Hematopoietic multipotent progenitor cell treated with erythropoietin and hydrocortisone succinate and interleukin-3 and kit ligand, for 8 days (in vitro differentiated cells): ENCODE measurements around the gene NACC2.

Experiments
- DNase-seq: peaks from one replicate; pipeline ENCODE4 v3.0.0-alpha.2; 2015

The NACC2 gene

DNA sequence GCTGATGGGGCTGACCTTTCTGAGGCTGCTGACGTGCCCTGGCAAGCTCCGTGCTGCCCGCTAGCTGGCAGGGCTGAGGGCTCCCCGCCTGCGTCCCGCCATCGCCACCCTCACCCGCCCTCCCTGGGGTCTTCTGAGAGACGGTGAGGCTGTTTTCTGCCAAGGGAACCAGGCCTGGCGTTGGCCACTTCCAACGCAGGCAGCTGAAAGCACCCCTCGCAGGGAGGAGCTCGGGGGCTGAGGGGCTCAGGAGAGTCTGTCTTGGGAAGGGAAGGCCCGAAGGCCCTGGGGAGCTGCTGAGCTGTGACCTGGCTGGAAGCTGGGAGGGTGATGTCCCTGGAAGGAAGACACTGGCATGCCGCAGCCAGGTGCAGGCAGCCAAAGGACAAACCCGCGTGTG is 33.3 kb upstream of the NACC2 start:
- DNase-seq, result no peak

DNA sequence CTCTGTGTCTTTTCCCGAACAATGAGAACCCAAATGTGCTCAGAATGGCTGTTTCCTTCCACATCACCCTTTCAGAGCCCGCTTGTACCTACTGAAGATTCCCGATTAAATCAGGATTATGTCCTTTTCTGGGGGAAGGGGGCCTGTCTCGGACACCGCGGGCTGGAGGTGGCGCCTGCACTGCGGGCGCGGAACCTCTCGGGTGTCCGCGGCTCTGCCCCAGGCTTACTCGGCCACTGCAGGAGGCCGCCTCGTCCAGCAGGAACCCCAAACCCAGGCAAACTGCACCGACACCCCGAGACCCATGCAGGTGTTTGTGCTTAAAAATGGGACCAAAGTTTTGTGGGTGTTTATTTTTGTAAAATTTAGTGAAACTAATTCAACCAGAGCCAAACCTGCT is 32.2 kb upstream of the NACC2 start:
- DNase-seq, result no peak

DNA sequence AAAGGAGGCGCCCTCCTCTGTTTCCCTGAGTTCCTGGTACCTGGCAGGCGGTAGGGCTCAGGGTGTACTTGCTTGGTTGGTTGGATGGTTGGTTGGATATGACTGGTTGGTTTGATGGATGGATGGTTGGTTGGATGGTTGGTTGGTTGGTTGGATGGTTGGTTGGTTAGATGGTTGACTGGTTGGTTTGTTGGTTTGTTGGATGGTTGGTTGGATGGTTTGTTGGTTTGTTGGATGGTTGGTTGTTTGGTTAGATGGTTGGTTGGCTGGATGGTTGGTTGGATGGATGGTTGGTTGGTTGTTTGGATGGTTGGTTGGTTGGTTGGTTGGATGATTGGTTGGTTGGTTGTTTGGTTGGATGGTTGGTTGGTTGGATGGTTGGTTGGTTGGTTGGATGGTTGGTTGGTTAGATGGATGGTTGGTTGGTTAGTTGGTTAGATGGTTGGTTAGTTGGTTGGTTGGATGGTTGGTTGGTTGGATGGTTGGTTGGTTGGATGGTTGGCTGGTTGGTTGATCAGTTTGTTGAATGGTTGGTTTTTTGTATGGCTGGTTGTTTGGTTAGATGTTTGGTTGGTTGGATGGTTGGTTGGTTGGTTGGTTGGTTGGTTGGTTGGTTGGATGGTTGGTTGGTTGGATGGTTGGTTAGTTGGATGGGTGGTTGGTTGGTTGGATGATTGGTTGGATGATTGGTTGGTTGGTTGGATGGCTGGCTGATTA is 30.0 kb upstream of the NACC2 start:
- no peak for DNase-seq

DNA sequence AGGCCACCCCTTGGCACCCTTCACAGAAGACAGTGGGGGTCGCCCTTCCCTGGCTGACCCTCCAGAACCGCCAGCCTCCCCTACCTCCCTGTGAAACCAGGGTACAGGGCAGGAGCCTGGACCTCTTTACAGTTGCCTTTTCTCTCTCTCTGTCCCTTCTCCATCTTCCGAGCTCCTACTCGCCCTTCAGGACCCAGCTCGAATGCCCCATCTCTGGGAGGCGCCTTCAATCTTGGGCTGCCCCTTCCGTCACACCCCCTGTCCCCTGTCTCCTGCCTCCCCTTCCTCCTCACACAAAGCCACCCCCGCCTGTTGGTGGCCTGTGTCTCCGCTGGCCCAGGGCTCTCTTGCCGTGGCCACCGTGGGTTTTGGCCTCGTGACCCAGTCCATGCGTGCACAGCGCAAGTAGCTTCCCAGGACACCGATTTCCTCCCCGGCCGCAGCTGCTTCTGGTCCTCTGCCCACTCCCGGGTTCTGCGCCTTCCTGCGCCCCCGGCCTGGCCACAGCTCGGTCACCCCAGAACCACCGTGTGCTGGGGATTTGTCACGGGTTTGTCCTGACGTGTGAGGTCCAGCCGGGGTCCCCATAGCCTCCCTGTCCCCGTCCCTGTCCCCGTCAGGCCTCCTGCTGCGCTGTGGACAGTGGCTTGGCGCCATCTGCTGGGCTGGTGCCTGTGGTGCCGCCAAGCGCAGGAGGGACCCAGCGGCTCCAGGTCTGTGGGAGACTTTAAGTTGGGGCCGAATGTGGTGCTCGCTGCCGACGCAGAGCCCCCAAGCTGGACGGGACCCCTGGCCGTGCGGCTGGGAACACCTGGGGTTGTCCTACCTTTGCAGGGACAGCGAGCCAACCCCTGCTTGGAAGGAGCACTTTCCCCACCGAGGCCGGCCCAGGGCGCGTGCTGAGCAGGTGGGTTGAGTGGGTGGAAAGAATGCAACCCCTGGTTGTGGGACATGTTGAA is 27.6 kb upstream of the NACC2 start:
- peak; percentile 73 for DNase-seq

DNA sequence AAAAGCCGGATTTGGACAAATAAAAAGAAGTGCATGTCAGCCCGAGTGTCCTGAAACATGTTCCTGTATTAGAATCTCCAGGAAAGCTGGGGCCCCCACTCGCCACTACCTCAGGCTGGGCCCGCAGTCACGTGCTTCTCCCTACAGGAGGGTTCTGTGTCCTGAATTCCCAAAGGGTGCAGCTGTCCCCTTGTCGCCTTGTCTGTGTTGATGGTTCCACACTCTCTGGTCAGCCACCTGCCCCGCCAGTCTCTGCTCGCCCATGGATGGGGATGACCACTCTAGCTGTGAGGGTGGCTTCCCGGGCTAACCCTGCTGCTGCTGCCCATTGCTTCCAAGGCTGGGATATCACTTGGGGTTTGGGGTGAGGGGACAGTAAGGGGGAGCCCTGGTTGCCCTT is 26.7 kb upstream of the NACC2 start:
- no peak for DNase-seq

DNA sequence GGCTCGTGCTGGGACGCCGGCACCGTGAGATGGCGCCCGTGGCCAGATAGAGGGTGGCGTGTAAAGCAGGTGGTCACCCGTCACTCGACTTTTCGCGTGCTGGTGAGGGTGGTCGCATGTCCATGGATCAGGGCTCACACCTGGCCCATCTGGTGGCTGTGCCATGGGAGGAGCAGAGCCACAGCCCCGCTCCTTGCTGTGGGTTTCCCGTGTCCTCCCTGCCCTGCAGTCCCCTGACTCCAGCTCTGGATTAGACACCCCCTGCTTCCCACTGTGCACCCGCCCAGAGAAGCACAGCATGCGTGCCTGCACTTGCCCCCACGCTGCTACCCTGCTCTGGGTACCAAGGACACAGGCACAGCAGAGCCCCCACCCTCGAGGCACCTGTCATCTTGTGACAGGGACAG is 25.4 kb upstream of the NACC2 start:
- no peak for DNase-seq

DNA sequence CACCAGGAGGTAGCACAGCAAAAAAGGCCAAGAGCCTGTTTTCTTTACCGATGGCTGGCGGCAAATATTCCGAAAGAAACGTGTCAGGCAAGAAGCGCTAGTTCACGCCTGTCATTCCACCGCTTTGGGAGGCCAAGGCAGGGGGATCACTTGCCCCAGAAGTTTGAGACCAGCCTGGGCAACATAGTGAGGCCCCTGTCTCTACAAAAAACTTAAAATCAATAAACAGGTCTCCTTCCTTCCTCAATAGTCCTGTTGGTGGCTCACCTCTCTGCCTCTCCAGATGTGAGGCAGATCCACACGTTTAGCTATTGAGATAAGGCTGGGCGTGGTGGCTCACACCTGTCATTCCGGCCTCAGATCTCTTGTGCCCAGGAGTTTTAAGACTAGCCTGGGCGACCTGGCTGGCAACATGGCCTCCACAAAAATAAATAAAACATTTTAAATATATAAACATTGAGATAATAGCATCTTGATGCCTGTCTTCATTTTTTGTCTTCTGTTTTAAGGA is 24.8 kb upstream of the NACC2 start:
- DNase-seq, result peak; percentile 55

DNA sequence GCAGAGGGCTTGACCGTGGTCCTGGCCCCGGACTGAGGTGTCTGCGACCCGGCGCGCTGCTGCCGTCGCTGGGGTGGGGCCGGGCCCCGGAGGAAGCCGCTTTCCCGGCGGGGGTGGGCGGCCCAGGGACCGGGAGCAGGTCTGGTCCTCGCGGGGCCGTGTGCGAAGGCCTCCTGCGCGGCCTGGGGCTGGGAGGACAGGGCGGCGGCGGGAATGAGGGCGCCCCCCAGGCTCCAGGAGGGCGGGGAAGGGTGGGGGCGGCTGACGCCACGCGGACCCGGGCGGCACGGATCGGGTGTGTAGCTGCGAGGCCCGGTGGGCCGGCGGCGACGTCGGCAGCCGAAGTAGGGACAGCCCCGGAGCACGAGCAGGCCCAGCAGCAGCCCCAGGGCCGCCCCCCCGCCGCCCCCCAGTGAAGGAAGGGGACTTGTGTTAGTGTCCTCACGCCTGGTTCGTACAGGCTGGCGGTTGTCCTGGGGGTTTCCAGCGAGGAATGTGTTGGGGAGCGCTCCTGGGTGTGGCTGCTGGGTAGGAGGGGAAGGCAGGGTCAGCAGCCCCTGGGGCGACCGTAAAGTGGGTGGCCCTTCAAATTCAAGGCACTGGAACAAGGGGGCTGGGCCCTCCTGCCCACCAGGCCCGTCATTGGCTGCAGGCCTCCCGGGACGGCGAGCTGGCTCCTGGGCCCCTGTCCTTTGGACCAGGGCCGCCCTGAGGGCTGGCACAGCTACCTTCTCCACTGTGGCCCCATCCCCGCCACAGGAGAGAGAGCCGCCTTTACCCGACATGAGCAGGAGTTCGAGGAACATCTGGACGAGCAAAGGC is 24.2 kb upstream of the NACC2 start:
- DNase-seq, result peak; percentile 61

DNA sequence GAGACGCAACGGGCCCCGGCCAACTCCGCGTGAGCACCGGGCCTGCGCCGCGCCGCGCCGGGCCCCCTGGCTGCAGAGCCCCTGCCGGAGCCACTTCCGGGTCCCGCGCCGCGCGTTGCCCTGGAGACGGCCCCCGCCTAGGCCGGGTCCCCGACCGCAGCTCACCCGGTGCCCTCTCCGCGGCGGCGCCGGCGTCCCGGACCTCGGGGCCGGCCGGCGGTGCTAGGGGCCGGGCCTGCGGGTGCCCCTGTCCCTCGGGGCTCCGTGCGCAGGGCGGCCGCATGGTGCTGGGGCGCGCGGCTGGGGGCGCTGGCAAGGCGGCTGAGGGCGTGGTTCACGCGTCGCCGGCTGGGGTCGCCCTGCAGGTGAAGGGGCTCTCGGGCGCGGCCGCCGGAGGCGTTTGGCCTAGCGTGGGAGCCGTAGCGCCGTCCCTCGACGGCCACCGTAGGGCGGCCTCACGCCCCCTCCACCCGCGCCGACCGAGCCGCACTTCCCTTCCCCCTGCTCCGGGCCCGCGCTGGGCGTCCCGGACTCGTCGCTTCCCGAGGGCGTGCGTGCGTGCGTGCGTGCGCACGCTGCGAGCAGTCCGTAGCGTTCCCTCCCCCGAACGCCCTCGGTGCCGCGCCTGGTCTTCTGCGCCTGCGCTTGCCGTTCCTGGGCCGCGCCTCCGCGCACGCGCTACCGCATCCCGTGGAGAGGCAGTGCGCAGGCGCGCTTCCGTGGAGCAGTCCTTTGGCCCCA is 23.4 kb upstream of the NACC2 start, which contains the start of gene TMEM250:
Gene TMEM250, minus strand, starts transcription at position 556 of the 741 bp plus-strand sequence. CDS start 1,975 bp downstream, outside the sequence.
- peak; percentile 95 for DNase-seq

DNA sequence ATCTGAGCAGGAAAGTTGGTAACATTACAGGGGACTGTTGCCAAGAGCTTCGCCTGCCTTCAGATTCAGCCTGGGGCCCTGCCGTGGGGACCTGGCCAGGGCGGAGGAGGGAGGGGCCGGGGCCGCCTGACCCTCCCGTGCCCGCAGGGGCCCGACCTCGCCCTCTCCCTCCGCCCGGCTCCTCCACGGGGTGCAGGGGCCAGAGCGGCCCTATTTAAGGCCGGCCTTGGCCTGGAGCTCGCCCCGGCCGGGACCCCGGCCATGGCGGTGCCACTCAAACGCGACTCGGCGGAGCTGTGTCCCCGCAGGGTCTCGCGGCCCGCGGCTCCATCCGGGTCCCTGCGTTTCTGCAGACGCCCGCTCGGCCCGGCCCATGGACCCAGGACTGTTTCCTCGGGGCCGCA is 22.8 kb upstream of the NACC2 start:
- DNase-seq, result no peak

DNA sequence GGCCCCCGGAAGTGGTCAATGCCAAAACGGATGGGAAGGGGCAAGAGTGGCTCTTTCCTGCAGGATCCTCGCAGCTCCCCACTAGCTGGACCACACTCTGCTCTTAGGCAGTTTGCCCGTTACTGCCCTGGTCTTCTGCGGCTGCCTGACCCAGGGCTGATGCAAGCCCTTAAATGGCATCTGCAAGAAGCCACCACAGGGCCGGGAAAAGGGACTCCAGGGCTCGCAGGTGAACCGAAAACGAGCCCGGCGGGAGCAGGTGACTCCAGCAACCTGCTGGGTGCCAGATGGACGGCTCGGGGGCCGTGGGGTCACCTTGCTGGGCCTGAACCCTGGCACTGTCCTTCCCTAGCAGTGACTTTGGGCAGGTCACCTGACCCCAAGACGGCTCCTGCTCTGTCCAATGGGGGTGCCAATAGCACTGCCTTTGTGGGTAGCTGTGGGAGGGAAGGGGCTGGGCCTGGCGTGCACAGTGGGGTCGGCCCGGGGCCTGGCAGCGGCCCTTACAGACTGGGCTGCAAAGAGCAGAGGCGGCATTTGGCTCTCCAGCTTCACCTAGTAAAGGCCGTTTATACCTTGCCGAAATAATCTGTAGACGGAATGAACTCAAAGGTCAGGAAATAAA is 22.3 kb upstream of the NACC2 start:
- peak; percentile 68 for DNase-seq

DNA sequence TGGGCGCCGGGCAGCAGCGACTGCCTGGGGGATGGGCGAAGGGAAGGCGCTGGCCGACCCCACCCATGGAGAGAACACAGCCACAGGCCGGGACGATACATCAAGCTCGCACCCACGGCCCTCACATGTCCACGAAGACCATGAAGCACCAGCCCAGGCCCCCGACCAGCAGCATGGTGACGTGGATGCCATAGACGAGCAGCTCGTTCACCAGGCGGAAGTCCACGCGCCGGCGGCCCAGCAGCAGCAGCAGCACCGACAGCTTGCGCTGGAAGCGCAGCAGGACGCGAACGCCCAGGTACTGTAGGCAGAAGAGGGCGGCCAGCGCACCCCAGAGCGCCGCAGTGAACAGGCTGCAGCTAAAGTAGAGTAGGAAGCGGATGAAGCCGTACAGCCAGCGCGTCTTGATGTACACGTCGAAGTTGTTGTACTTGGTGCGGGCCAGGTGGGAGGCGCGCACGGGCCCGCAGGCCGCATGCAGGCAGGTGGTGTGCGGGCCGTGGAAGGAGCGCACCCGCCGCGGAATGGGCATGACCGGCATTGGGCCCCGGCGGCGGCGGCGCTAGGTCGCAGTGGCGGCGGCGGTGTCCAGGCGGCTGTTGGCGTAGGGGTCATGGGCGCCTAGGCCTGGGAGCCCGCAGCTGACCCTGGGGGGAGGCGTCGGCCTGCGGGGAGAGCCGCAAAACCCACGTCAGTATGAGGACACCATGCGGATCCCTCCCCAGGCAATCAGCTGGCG is 21.4 kb upstream of the NACC2 start:
- no peak for DNase-seq

DNA sequence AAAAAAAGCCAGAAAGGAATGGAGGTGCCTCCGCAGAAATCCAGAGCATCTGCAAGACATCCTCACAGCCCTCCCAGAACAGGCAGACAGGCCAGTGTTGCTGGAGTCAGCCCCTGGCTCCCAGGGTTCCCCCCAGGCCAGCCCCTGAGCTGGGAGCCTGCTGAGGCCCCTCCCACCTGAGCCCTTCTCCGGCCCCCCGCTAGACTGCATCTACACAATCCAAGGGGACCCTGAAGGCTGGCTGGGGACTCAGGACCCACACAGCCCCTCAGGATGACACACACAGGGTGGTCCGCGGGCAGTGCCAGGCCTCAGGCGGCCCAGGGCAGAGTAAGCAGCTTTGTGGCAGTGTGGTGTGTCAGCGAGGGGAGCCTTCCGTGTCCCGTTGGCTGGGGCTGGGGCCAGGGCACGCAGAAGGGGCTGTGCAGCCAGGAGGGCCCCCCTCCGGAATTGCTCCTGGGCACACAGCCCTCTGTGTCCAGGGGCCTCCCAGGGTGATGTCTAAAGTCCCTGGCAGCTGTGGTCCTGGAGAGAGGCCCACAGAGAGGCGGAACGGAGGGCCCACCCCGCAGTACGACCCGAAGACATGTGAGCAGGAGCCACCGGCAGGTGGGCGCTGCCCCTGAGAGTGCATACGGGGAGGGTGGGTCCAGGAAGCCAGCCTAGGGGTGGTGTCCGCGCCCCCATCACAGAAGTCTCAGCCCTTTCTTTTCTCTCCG is 20.7 kb upstream of the NACC2 start:
- no peak for DNase-seq

DNA sequence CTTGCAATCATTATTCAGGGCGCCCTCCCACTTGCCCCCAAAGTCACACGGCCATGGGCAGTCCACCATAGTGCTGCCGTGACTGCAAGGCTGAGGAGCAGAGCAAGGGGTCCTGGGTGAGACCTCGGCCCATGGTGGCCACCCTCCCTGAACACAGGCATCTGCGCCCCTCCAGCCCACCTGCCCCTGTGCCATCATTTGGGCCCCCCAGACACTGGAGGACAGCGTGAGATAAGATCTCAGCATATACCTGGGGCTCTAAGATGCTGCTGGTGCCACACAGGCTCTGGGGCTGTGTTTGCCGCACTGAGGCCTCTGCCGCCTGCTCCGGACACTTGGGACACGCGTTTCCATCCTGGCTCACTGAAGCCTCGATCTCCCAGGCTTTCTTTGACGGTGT is 20.1 kb upstream of the NACC2 start:
- DNase-seq, result no peak

DNA sequence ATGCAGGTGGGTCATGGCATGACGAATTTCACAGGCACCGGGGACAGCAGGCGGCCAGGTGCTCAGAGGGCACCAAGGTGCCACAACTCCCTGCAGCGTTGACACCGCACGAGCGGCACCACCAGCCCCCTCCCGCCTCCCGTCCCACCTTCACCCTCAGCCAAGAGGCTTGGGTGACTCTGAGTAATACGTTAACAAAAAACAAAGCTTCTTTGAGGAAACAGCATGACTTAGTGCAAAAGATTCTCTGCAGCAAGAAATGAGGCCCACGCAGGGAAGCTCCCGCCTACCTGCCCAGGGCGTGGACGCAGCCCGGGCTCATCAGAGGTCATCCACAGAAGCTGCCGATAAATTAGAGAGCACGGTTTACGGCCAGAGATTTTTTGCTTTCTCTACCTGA is 19.5 kb upstream of the NACC2 start:
- DNase-seq, result no peak

DNA sequence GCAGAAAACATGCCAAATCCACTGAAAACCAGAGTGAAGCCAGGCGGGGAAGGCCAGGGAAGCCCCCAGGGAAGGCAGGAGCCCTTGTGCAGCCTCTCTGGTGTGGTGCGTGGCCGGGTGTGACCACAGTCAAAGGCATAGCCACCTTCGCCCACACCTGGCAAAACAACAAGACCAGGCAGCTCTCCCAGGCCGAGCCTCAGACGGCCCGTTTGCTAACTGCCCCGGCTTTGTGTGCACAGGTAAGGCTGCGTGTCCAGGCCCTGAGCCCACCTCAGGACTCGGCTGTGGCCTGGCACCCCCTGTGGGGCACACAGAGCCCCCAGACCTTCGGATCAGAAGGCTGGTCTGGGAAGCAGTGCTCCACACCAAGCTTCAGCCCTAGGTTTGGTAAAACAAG is 17.5 kb upstream of the NACC2 start:
- no peak for DNase-seq

DNA sequence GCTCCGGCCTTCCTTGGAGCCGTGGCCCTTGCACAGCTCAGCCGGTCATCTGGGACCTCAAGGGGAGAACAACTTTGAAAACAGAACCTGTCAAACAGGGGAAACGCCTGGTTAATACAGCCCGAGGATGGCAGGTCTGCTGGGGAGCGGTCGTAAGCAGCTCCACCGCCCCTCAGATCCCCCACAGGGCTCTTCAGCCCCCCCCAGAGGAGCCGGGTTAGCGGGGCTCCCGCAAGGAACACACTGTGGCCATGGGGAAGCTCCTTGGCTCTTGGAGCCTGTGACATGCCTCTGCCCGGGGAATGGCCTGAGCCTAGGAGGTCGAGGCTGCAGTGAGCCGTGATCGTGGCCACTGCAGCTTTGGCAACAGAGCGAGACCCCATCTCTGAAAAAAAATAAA is 16.8 kb upstream of the NACC2 start:
- no peak for DNase-seq

DNA sequence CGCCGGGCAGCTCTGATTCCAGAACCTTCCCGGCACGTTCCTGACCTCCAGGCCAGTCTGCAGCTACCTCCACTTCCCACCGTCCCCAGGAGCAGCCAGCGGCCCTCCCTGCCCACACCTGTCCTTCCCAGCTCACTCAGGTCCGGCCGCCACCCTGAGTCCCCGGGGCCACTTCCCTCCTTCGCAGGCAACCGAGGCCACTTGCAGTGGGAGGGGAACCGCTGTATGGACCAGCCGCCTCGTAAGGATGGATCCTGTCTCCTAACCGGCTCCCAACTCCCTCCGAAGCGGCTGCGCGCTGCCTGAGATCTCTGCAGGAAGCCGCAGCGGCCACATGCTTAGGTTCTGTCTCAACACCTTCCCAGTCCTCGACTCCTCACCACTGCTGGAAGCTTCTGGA is 16.1 kb upstream of the NACC2 start:
- no peak for DNase-seq

DNA sequence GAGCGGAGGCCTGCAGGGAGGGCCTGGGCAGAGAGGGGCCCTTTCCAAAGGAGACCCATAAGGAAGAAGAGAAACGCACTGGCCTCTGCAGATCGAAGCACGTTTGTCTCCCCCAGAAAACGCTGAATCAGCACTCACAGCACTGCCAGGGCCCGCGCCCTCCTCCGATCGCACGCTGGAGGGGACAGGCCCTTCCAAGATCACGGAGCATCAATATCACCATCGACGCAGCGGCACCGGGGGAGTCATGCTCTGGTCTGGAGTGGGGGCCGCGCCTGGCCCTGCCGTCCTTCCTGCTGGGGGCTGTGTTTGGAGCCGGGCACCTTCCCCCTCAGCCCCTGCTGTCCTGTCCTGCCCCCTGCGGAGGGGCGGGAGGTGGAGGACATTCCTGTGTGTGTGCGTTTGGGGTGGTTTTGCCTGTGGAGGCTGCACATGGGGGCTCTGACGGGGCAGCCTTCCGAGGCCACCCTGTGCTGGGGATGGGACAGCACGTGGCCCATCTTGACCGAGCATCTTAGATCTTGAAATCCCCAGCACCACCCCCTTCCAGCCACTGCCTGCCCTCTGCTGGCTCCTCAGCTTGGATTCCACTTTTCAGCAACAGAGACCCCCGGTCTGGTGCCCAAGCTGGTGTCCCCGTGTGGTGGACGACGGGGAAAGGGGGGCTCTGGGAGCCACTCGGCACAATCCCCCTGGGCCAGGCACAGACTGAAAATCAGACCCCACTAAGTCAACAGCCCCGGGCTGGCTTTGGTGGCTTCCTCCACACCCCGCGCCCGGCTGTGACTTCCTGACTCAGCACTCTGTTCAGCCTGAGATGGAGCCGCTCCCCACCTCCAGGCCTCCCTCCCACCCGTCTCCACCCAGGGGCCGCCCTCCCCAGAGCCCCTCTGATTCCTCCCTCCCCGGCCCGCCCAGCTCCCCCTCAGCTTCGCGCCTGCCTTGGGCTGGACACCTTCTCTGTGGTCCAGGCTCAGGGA is 15.3 kb upstream of the NACC2 start:
- peak; percentile 70 for DNase-seq
